A549 (cell line): Measurements from ENCODE around the gene SYK. TPM values are rescaled to one million over a fixed set of nuclear protein-coding genes. Genes with fewer than 3 reads are reported as not detected.
"Not testable (repeated sequence)": the region's sequence is repeated elsewhere in the genome, so short reads cannot be mapped to it uniquely, and the experiment has no call there.

ENCODE experiments used
- ATAC-seq, 2 experiments: fragments of 200-7000 bp in 1 of 2; fragments of >200 bp in 1 of 2; cut with Nextera tagmentation in 1 of 2; cut with Tn5 transposase in 1 of 2; 3 replicates each; pipeline versions ENCODE4 v1.8.0 to v1.9.1; 2018 to 2020; ENCODE audit warnings: mild to moderate bottlenecking in 1 of 2, moderate library complexity in 1 of 2
- CTCF ChIA-PET: fragments of 300-600 bp; sonication (Branson Sonifier 250); formaldehyde crosslinking; extraction: SDS; loops from one replicate; lab custom pipeline; 2021; ENCODE audit warnings: antibody characterized with exemption, inconsistent platforms; lab: Yijun Ruan, JAX
- POLR2A ChIA-PET: fragments of 350-600 bp; formaldehyde crosslinking; extraction: SDS; loops from one replicate; lab custom pipeline; 2021; ENCODE audit warnings: antibody characterized with exemption, inconsistent platforms; lab: Yijun Ruan, JAX
- DNase-seq, 2 experiments: peaks; one replicate each; pipeline versions ENCODE4 v3.0.0 to v3.0.0-alpha.2; 2011 to 2016; ENCODE audit warnings: low read depth in 1 of 2, low spot score in 1 of 2
- FAIRE-seq: peaks from 2 replicates; lab custom pipeline; 2011; peaks lifted over from hg19 to GRCh38; lab: Jason Lieb, UNC
- H3K27ac ChIP-seq, 2 experiments: fragments of >200 bp; sonication (Bioruptor Twin); formaldehyde crosslinking; 3 replicates each; pipeline ENCODE4 v1.5.1; 2016 to 2017
- H3K4me1 ChIP-seq: fragments of >200 bp; sonication (Bioruptor Twin); formaldehyde crosslinking; 3 replicates; pipeline ENCODE4 v1.6.1; 2016
- H3K4me2 ChIP-seq: fragments of >200 bp; sonication (Bioruptor Twin); formaldehyde crosslinking; 3 replicates; pipeline ENCODE4 v1.6.1; 2016
- H3K4me3 ChIP-seq: fragments of >200 bp; sonication (Bioruptor Twin); formaldehyde crosslinking; 3 replicates; pipeline ENCODE4 v1.5.1; 2016
- H3K9me3 ChIP-seq: fragments of >200 bp; sonication (Bioruptor Twin); formaldehyde crosslinking; 3 replicates; pipeline ENCODE4 v1.6.1; 2016
- BCL3 ChIP-seq: fragments of >200 bp; sonication (Bioruptor Twin); formaldehyde crosslinking; IDR thresholded peaks from 3 replicates; pipeline ENCODE4 v1.6.1; 2016
- BHLHE40 ChIP-seq: IDR thresholded peaks from 2 replicates; pipeline ENCODE4 v1.6.1; 2012; ENCODE audit warnings: low read depth, low read length, inconsistent platforms
- CBX8 ChIP-seq: fragments of 200-600 bp; sonication (generic); IDR thresholded peaks from 2 replicates; pipeline ENCODE4 v1.6.1; 2016
- CHD4 ChIP-seq: fragments of 200-600 bp; sonication (generic); IDR thresholded peaks from 2 replicates; pipeline ENCODE4 v1.6.1; 2016; ENCODE audit warnings: antibody characterized with exemption, mild to moderate bottlenecking, borderline replicate concordance
- CTCF ChIP-seq: fragments of >200 bp; sonication (Bioruptor Twin); formaldehyde crosslinking; IDR thresholded peaks from 3 replicates; pipeline ENCODE4 v1.5.1; 2016
- EHF ChIP-seq: fragments of 250-450 bp; sonication (Bioruptor Pico); IDR thresholded peaks from 2 replicates; pipeline ENCODE4 v1.5.0; 2020; ENCODE audit warnings: mild to moderate bottlenecking
- EP300 ChIP-seq, 2 experiments: fragments of >200 bp; sonication (Bioruptor Twin); formaldehyde crosslinking; IDR thresholded peaks; 2 replicates in 1 of 2; 3 replicates in 1 of 2; pipeline ENCODE4 v1.6.1; 2016 to 2017
- FOSB ChIP-seq: fragments of 250-450 bp; sonication (Bioruptor Pico); IDR thresholded peaks from 2 replicates; pipeline ENCODE4 v1.5.0; 2020; ENCODE audit warnings: mild to moderate bottlenecking, moderate library complexity
- HES2 ChIP-seq: fragments of >200 bp; sonication (Bioruptor Twin); formaldehyde crosslinking; IDR thresholded peaks from 2 replicates; pipeline ENCODE4 v1.6.1; 2016
- HOXA7 ChIP-seq: fragments of 250-450 bp; sonication (Bioruptor Pico); IDR thresholded peaks from 2 replicates; pipeline ENCODE4 v1.5.0; 2020; ENCODE audit warnings: mild to moderate bottlenecking, moderate library complexity
- KDM1A ChIP-seq: fragments of 200-600 bp; sonication (generic); IDR thresholded peaks from 2 replicates; pipeline ENCODE4 v1.6.1; 2016; ENCODE audit warnings: low read depth, mild to moderate bottlenecking
- MAX ChIP-seq: IDR thresholded peaks from 2 replicates; pipeline ENCODE4 v1.6.1; 2012
- MAZ ChIP-seq: fragments of 150-350 bp; IDR thresholded peaks from 2 replicates; pipeline ENCODE4 v1.6.1; 2014; ENCODE audit warnings: antibody characterized with exemption, low read depth, low read length, borderline replicate concordance
- NR3C1 ChIP-seq: fragments of >200 bp; sonication (Bioruptor Twin); formaldehyde crosslinking; IDR thresholded peaks from 3 replicates; pipeline ENCODE4 v1.6.1; 2017
- RAD21 ChIP-seq, 2 experiments: fragments of >200 bp in 1 of 2; sonication (Bioruptor Twin) in 1 of 2; formaldehyde crosslinking in 1 of 2; IDR thresholded peaks in 1 of 2; conservative IDR thresholded peaks in 1 of 2; 2 replicates in 1 of 2; 3 replicates in 1 of 2; pipeline ENCODE4 v1.6.1; 2012 to 2018; ENCODE audit warnings: inconsistent platforms in 1 of 2
- REST ChIP-seq: fragments of 200-600 bp; sonication (generic); IDR thresholded peaks from 2 replicates; pipeline ENCODE4 v1.6.1; 2016; ENCODE audit warnings: antibody characterized with exemption, mild to moderate bottlenecking, moderate library complexity
- RFX5 ChIP-seq: fragments of 450-650 bp; IDR thresholded peaks from 2 replicates; pipeline ENCODE4 v1.7.1; 2014; ENCODE audit warnings: antibody characterized with exemption, mild to moderate bottlenecking, moderate library complexity
- SMC3 ChIP-seq: fragments of >200 bp; sonication (Bioruptor Twin); formaldehyde crosslinking; IDR thresholded peaks from 3 replicates; pipeline ENCODE4 v1.6.1; 2018; ENCODE audit warnings: inconsistent platforms
- TFCP2L1 ChIP-seq: fragments of 250-450 bp; sonication (Bioruptor Pico); IDR thresholded peaks from 2 replicates; pipeline ENCODE4 v1.5.0; 2021; ENCODE audit warnings: mild to moderate bottlenecking
- TP53 ChIP-seq: fragments of 250-450 bp; sonication (Bioruptor Pico); IDR thresholded peaks from 2 replicates; pipeline ENCODE4 v1.5.0; 2021; ENCODE audit warnings: mild to moderate bottlenecking, moderate library complexity
- ZNF302 ChIP-seq: fragments of 250-450 bp; sonication (Bioruptor Pico); IDR thresholded peaks from 2 replicates; pipeline ENCODE4 v1.9.0; 2021; ENCODE audit warnings: inconsistent platforms, mild to moderate bottlenecking, moderate library complexity
- WGBS: methylation state at CpG from one replicate; pipeline ENCODE4 v1.1.6; 2017; ENCODE audit errors: missing lambda C conversion rate; 5-methylcytosine and 5-hydroxymethylcytosine counted together
- polyA plus RNA-seq, 4 experiments: library from polyadenylated mRNA; depleted of rRNA in 3 of 4; stranded (reverse); fragments of >200 nt; fragmentation: RNase III in 1 of 4; extraction: RNeasy Plus Mini Kit Qiagen cat#74134 plus additional on column Dnase treatment in 1 of 4; gene quantifications; 2 replicates in 3 of 4; 3 replicates in 1 of 4; pipeline ENCODE4 v1.2.3, GENCODE V29; 2011 to 2017

The SYK gene
- polyA plus RNA-seq, 2 of the 4 experiments (the other 2 are of a cell fraction), result 0.01 to 0.03 TPM

GRCh38 chr9:90789408-90789807 is 12.2 kb upstream of the SYK start (continued):
- TF ChIP-seq BCL3 (no peak), MAX (no peak), KDM1A (no peak), TP53 (CRISPR knock-in tag) (no peak)
- TF ChIP-seq, all 56 proteins: peak for 0

- POLR2A ChIA-PET, result no interaction called here
- H3K4me3 ChIP-seq, result no peak overlapping the region
- H3K4me2 ChIP-seq, result no peak overlapping the region
- no peaks in the 10 kb centered on the region for H3K9me3 ChIP-seq
- H3K27ac ChIP-seq, result no peak overlapping the region
- TF ChIP-seq REST, result no peak
- no peak for TF ChIP-seq NR3C1
- TF ChIP-seq HES2, result no peak
- TF ChIP-seq TP53 (CRISPR knock-in tag), result no peak
- TF ChIP-seq EP300 (IDR thresholded peaks at IDR 0.05), result no peak
- TF ChIP-seq RAD21 (conservative IDR thresholded peaks at IDR 0.05 in 1 of 2, IDR thresholded peaks at IDR 0.05 in 1 of 2), result no peak
- no peak for TF ChIP-seq TFCP2L1
- WGBS, result 11% methylated on average over 4 of the region's 4 CpGs
- DNase-seq, result no peak
- no peak for FAIRE-seq
- no peaks in the 10 kb centered on the region for H3K4me1 ChIP-seq
- ATAC-seq, result no peak
- CTCF ChIA-PET, result interaction anchor here (0.9 kb wide), 1 partner anchor 20 kb away, joined by 3 read pairs; no protein-coding TSS in a partner anchor
Observed at GRCh38 chr9:90789862-90790261, 11.8 kb upstream of the SYK start.

GRCh38 chr9:90793024-90793423 is 8.6 kb upstream of the SYK start:
- H3K9me3 ChIP-seq, H3K27ac ChIP-seq, DNase-seq, H3K4me2 ChIP-seq, ATAC-seq, H3K4me3 ChIP-seq, POLR2A ChIA-PET, CTCF ChIA-PET, FAIRE-seq, H3K4me1 ChIP-seq: not testable (repeated sequence)
- WGBS, result 0% methylated on average over 1 of the region's 3 CpGs

- no peak for FAIRE-seq
- TF ChIP-seq TP53 (CRISPR knock-in tag), result no peak
- TF ChIP-seq HES2, result no peak
- TF ChIP-seq BHLHE40, result no peak
- TF ChIP-seq SMC3, result no peak
- TF ChIP-seq RFX5, result no peak
- no peak for TF ChIP-seq EHF
- no peak for TF ChIP-seq ZNF302 (CRISPR knock-in tag)
- no peak for TF ChIP-seq CHD4
- TF ChIP-seq BCL3, result no peak
- no peak for TF ChIP-seq CBX8
- TF ChIP-seq KDM1A, result no peak
- TF ChIP-seq HOXA7 (CRISPR knock-in tag), result no peak
- TF ChIP-seq MAZ, result no peak
- no peak for TF ChIP-seq CTCF
- no peak for TF ChIP-seq FOSB (CRISPR knock-in tag)
- ChIA-PET POLR2A (no interaction called here), CTCF (no interaction called here)
- ATAC-seq, result no peak
- H3K4me1 ChIP-seq, result no peaks in the 10 kb centered on the region
- H3K4me2 ChIP-seq, result no peak overlapping the region
- no peak overlapping the region for H3K27ac ChIP-seq
- DNase-seq, result no peak
- WGBS, result 20% methylated on average over 2 of the region's 2 CpGs
- H3K9me3 ChIP-seq, result no peaks in the 10 kb centered on the region
- no peak overlapping the region for H3K4me3 ChIP-seq
Observed at GRCh38 chr9:90793729-90794128, 7.9 kb upstream of the SYK start.
